HepG2 (cell line): ENCODE data around the gene ZNF106.

ENCODE experiments used
- ARID2 ChIP-seq: sonication (generic); formaldehyde crosslinking; IDR thresholded peaks from 2 replicates; pipeline ENCODE4 v1.8.1; 2022; ENCODE audit warnings: mild to moderate bottlenecking, missing genetic modification reagents, borderline replicate concordance
- DPF2 ChIP-seq: sonication (generic); formaldehyde crosslinking; IDR thresholded peaks from 2 replicates; pipeline ENCODE4 v1.4.0; 2020; ENCODE audit warnings: mild to moderate bottlenecking, low read depth, missing genetic modification reagents, borderline replicate concordance
- GFI1 ChIP-seq: sonication (generic); formaldehyde crosslinking; IDR thresholded peaks from 2 replicates; pipeline ENCODE4 v1.5.0; 2020; ENCODE audit warnings: missing genetic modification reagents, mild to moderate bottlenecking, borderline replicate concordance
- HMG20A ChIP-seq: IDR thresholded peaks from 2 replicates; pipeline ENCODE4 v1.6.1; 2016; ENCODE audit warnings: borderline replicate concordance
- KLF12 ChIP-seq: sonication (generic); formaldehyde crosslinking; IDR thresholded peaks from 2 replicates; pipeline ENCODE4 v1.4.0; 2020; ENCODE audit warnings: missing genetic modification reagents, borderline replicate concordance
- YY1 ChIP-seq: IDR thresholded peaks from 2 replicates; pipeline ENCODE4 v1.6.1; 2011; ENCODE audit warnings: low read length, low read depth, moderate library complexity, mild to moderate bottlenecking; ENCODE audit not compliant: insufficient read depth, insufficient replicate concordance
- ZNF383 ChIP-seq: sonication (generic); formaldehyde crosslinking; IDR thresholded peaks from 2 replicates; pipeline ENCODE4 v1.4.0; 2020; ENCODE audit warnings: missing genetic modification reagents, mild to moderate bottlenecking, borderline replicate concordance
- ZNF724P ChIP-seq: sonication (generic); formaldehyde crosslinking; IDR thresholded peaks from 2 replicates; pipeline ENCODE4 v1.8.0; 2022; ENCODE audit warnings: missing genetic modification reagents, borderline replicate concordance

GRCh38 chr15:42493679-42494078 is 2.7 kb upstream of the ZNF106 start:
- TF ChIP-seq ZNF383 (CRISPR knock-in tag) (no peak), ARID2 (CRISPR knock-in tag) (no peak), HMG20A (CRISPR knock-in tag) (no peak), DPF2 (CRISPR knock-in tag) (no peak), KLF12 (CRISPR knock-in tag) (no peak), YY1 (no peak), ZNF724P (CRISPR knock-in tag) (no peak), GFI1 (CRISPR knock-in tag) (no peak)
